SK-N-MC (cell line): ENCODE data around the gene NUBP1.
"Not testable (repeated sequence)": the region's sequence is repeated elsewhere in the genome, so short reads cannot be mapped to it uniquely, and the experiment has no call there.

Experiments used
- DNase-seq: peaks from one replicate; pipeline ENCODE4 v3.0.0-alpha.2; 2011; ENCODE audit warnings: low read depth, low spot score
- H3K27ac ChIP-seq: fragments of 200-600 bp; sonication (generic); 2 replicates; pipeline ENCODE4 v1.5.1; 2016; ENCODE audit warnings: mixed run types
- H3K36me3 ChIP-seq: fragments of 200-600 bp; sonication (generic); 2 replicates; pipeline ENCODE4 v1.6.1; 2017; ENCODE audit warnings: antibody characterized with exemption, low read length, mixed read lengths; ENCODE audit not compliant: insufficient read depth
- H3K4me3 ChIP-seq: fragments of 200-600 bp; sonication (generic); 2 replicates; pipeline ENCODE4 v1.5.1; 2016
- H3K9ac ChIP-seq: fragments of 200-600 bp; sonication (generic); 2 replicates; pipeline ENCODE4 v1.8.0; 2017; ENCODE audit warnings: mixed run types, mixed read lengths; ENCODE audit not compliant: insufficient read length
- H3K9me3 ChIP-seq: fragments of 200-600 bp; sonication (generic); 2 replicates; pipeline ENCODE4 v1.6.1; 2017; ENCODE audit warnings: low read depth, mild to moderate bottlenecking, antibody characterized with exemption, low read length, moderate library complexity, mixed read lengths
- EZH2 ChIP-seq: fragments of 200-600 bp; sonication (generic); IDR thresholded peaks from one replicate; pipeline ENCODE4 v1.6.1; 2017; ENCODE audit warnings: antibody characterized with exemption
- FOXP2 ChIP-seq: optimal IDR thresholded peaks from 2 replicates; pipeline ENCODE3; 2011; ENCODE audit warnings: mild to moderate bottlenecking, moderate library complexity; ENCODE audit not compliant: insufficient read depth; ENCODE audit errors: extremely low read length, control extremely low read depth
- POLR2AphosphoS5 ChIP-seq: IDR thresholded peaks from 2 replicates; pipeline ENCODE4 v1.6.1; 2012; ENCODE audit warnings: mild to moderate bottlenecking, low read depth, low read length, borderline replicate concordance

Gene NUBP1

GRCh38 chr16:10729104-10730048, 14.3 kb upstream of the NUBP1 start:
- TF ChIP-seq EZH2 (no peak), FOXP2 (no peak), POLR2AphosphoS5 (no peak)
- no peak overlapping the region for H3K9ac ChIP-seq
- no peak overlapping the region for H3K4me3 ChIP-seq
- H3K9me3 ChIP-seq = no peaks in the 10 kb centered on the region
- no peak for DNase-seq
- H3K27ac ChIP-seq = no peak overlapping the region
- H3K36me3 ChIP-seq = no peaks in the 10 kb centered on the region

DNA sequence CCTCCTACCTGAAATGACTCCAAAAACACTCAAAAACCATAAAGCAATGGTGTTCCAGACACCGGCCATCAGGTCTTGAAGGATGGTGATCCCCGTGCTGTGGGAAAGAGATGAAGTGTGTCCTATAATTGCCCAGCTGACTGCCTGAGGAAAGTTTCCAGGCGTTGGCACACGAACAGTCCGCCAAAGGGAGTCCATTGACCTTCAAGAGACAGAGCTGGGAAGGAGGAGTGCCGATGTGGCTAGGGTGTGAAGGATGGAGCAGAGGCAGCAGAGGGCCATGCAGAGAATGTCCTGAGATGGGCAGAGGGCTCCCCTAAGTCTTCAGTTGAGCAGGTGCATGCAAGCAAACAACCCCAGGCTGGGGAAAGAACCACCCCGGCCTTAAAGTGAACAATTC, 11.9 kb upstream of the NUBP1 start:
- DNase-seq = no peak
- Histone ChIP-seq H3K9ac (no peak overlapping the region), H3K36me3 (no peaks in the 10 kb centered on the region), H3K9me3 (no peaks in the 10 kb centered on the region), H3K4me3 (no peak overlapping the region), H3K27ac (no peak overlapping the region)
- no peak for TF ChIP-seq POLR2AphosphoS5
- no peak for TF ChIP-seq FOXP2
- no peak for TF ChIP-seq EZH2

GRCh38 chr16:10737068-10737625, 6.5 kb upstream of the NUBP1 start:
- DNase-seq = peak; percentile 16
- Histone ChIP-seq H3K9me3 (no peaks in the 10 kb centered on the region), H3K9ac (no peak overlapping the region), H3K4me3 (no peak overlapping the region), H3K27ac (no peak overlapping the region), H3K36me3 (no peaks in the 10 kb centered on the region)
- TF ChIP-seq EZH2 (no peak), POLR2AphosphoS5 (no peak), FOXP2 (no peak)

DNA sequence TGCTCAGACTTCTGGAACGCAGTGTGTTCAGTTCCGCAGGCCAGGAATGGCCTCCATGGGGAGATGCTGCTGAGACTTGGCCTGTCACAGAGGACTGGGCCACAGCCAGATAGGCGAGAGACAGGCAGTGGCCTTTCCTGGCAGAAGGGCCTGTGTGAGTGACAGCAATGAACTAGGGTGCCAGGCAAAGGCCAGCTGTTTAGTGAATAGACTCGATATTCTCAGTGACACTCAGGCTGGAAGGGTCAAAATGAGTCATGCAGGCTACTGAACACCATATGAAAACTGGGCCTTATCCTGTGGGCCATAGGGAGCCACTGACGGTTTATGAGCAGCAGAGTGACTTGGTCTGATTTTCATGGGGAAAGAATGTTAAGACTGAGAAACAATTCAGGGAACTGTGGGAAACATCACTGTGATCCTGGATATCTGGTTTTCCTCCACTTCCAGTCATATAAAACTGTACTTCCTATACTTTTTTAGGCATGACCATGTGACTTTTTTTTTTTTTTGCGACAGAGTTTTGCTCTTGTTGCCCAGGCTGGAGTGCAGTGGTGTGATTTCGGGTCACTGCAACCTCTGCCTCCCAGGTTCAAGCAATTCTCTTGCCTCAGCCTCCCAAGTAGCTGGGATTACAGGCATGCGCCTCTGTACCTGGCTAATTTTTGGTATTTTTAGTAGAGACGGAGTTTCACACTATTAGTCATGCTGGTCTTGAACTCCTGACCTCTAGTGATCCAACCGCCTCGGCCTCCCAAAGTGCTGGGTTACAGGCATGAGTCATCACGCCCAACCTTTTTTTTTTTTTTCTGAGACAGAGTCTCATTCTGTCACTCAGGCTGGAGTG, 5.2 kb upstream of the NUBP1 start:
- Histone ChIP-seq H3K27ac (no peak overlapping the region), H3K9ac (no peak overlapping the region), H3K4me3 (no peak overlapping the region), H3K9me3 (no peaks in the 10 kb centered on the region), H3K36me3 (no peaks in the 10 kb centered on the region)
- TF ChIP-seq EZH2 (no peak), FOXP2 (no peak), POLR2AphosphoS5 (no peak)
- no peak for DNase-seq

DNA sequence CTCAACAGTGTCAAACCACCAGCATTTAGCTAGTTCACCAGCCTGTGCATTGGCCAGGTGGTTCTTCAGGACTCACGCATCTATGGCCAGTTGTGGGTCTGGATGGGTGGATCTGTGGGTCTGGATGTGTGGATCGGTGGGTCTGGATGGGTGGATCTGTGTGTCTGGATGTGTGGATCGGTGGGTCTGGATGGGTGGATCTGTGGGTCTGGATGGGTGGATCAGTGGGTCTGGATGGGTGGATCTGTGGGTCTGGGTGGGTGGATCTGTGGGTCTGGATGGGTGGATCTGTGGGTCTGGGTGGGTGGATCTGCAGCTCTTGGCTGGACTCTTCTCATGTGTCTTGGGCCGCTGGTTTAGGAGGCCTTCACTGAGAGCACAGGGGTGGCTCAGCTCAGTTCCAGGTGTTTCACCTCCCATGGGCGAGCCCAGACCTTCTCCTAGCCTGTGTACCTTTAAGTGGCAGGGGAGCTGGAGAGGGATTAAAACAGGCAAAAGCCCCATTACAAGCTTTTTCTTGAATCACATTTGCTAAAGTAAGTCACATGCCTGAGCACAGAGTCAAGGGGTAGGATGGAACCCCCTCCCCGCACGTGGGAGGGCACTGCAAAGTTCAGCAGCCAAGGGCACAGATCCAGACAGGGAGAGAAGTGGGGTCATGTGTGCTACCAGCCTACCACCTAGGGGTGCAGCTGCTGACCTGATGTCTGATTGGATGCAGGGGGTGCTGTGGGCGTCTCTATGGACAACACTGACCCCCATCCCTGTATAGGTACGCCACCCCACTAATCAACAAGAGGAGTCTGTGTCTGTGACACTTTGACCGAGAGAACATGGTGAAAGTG, 3.4 kb upstream of the NUBP1 start:
- H3K36me3 ChIP-seq = no peaks in the 10 kb centered on the region
- H3K27ac ChIP-seq = no peak overlapping the region
- no peak overlapping the region for H3K4me3 ChIP-seq
- H3K9ac ChIP-seq = no peak overlapping the region
- TF ChIP-seq FOXP2 = no peak
- TF ChIP-seq POLR2AphosphoS5 = no peak
- no peak for TF ChIP-seq EZH2
- H3K9me3 ChIP-seq = no peaks in the 10 kb centered on the region
- DNase-seq = no peak

DNA sequence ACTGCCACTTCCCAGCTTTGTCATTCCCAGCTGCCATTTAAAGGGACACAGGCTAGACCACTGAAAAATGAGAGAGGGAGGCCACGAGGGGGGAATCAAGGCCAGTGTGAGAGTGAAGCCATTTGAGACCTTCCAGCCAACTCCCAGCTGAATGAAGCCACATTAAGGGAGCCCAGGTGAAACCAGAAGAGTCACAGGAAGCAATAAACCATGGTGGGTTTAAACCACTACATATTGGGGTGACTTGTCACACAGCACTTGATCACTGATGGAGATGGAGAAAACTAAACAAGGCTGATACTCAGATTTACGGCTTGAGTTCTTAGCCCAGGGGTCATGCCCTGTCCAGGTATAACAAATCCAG, 2.8 kb upstream of the NUBP1 start:
- Histone ChIP-seq H3K36me3 (no peaks in the 10 kb centered on the region), H3K4me3 (no peak overlapping the region), H3K9ac (no peak overlapping the region), H3K27ac (no peak overlapping the region), H3K9me3 (no peaks in the 10 kb centered on the region)
- no peak for TF ChIP-seq FOXP2
- TF ChIP-seq POLR2AphosphoS5 = no peak
- no peak for TF ChIP-seq EZH2
- DNase-seq = no peak

GRCh38 chr16:10741249-10741648, 2.4 kb upstream of the NUBP1 start:
- not testable (repeated sequence) for H3K9me3 ChIP-seq, H3K27ac ChIP-seq, H3K9ac ChIP-seq, H3K4me3 ChIP-seq, DNase-seq, H3K36me3 ChIP-seq
